ENCODE data around the gene TMEM150B. TPM values are rescaled to one million over a fixed set of nuclear protein-coding genes. Genes with fewer than 3 reads are reported as not detected.

Gene TMEM150B
- total RNA-seq, 1 experiment from 2014 or later = not detected

GRCh38 chr19:55311797-55312196, 13.3 kb downstream of the TMEM150B start:
- peaks cover 2 to 8% of the 10 kb centered on the region in 2 experiments; a peak in 3 of 4 replicates for H3K36me3 ChIP-seq (ENCODE audit: control insufficient read depth in 1 of 2, insufficient read depth in 2 of 2, low read length in 2 of 2)
- POLR2A ChIA-PET = interaction anchor here (0.8 kb wide), 1 partner anchor 32 kb away, joined by 3 read pairs; the partner anchor contains the start of gene HSPBP1
- H3K79me2 ChIP-seq (ENCODE audit: insufficient read depth, low read length) = no peaks in the 10 kb centered on the region
- DNase-seq (ENCODE audit: low read depth, low spot score) (no peak), ATAC-seq (no peak)
- no peak overlapping the region for H3K27ac ChIP-seq (ENCODE audit: low read depth, low read length)
- no peaks in the 10 kb centered on the region for H3K9me2 ChIP-seq (ENCODE audit: insufficient read depth)
- BruUV-seq (replicated peaks) = no TSS peak
- CTCF ChIA-PET = interaction anchor here (1.7 kb wide), 1 partner anchor 10 kb away, joined by 7 read pairs; no protein-coding TSS in a partner anchor
- no peaks in the 10 kb centered on the region for H3K4me1 ChIP-seq (ENCODE audit: control insufficient read depth in 1 of 2, insufficient read depth in 2 of 2, low read length in 2 of 2)
- H2AFZ ChIP-seq (ENCODE audit: low read depth, low read length, poor library complexity, severe bottlenecking) = no peak overlapping the region
- TF ChIP-seq JUND (IDR thresholded peaks at IDR 0.05) (no peak), RAD21 (IDR thresholded peaks at IDR 0.05; ENCODE audit: low read depth) (no peak), POLR2A (IDR thresholded peaks at IDR 0.05; ENCODE audit: borderline replicate concordance, extremely low read depth, insufficient read depth, insufficient read length) (no peak), TCF7L2 (IDR thresholded peaks at IDR 0.05; ENCODE audit: borderline replicate concordance, extremely low read depth, insufficient read depth, insufficient read length) (no peak), SIN3A (IDR thresholded peaks at IDR 0.05; ENCODE audit: low read depth) (no peak)
- H3K27me3 ChIP-seq (ENCODE audit: insufficient read depth, low read length) = no peaks in the 10 kb centered on the region
- H3K9ac ChIP-seq (ENCODE audit: low read length) = no peak overlapping the region
- no peak overlapping the region for H3K4me3 ChIP-seq (replicated peaks in 1 of 2; ENCODE audit: low read depth in 1 of 2, low read length in 2 of 2)
- intact Hi-C loops (cut with micrococcal nuclease) = no loop called here
- no peaks in the 10 kb centered on the region for H4K20me1 ChIP-seq (ENCODE audit: insufficient read depth)
- no peak overlapping the region for H3K4me2 ChIP-seq (ENCODE audit: low read length)
- RAD21 ChIA-PET (ENCODE audit: low non-redundant PET in 1 of 2, low total read pairs in 2 of 2, uncharacterized antibody in 2 of 2, unreplicated experiment in 2 of 2) = interaction anchor here in 1 of 2 experiments (0.7 kb wide), 1 partner anchor 73 kb away, joined by 11 read pairs; no protein-coding TSS in a partner anchor
- no peaks in the 10 kb centered on the region for H3K9me3 ChIP-seq (ENCODE audit: control insufficient read depth in 1 of 2, insufficient read depth in 1 of 2, low read depth in 1 of 2, low read length in 2 of 2)

GRCh38 chr19:55311397-55311796, 13.7 kb downstream of the TMEM150B start:
- H3K9me3 ChIP-seq (ENCODE audit: control insufficient read depth in 1 of 2, insufficient read depth in 1 of 2, low read depth in 1 of 2, low read length in 2 of 2) = no peaks in the 10 kb centered on the region
- no peak overlapping the region for H3K4me2 ChIP-seq (ENCODE audit: low read length)
- CTCF ChIA-PET = interaction anchor here (1.7 kb wide), 1 partner anchor 10 kb away, joined by 7 read pairs; no protein-coding TSS in a partner anchor
- BruUV-seq (replicated peaks) = no TSS peak
- no peaks in the 10 kb centered on the region for H4K20me1 ChIP-seq (ENCODE audit: insufficient read depth)
- no peaks in the 10 kb centered on the region for H3K9me2 ChIP-seq (ENCODE audit: insufficient read depth)
- H2AFZ ChIP-seq (ENCODE audit: low read depth, low read length, poor library complexity, severe bottlenecking) = no peak overlapping the region
- intact Hi-C loops (cut with micrococcal nuclease) = no loop called here
- H3K4me3 ChIP-seq (replicated peaks in 1 of 2; ENCODE audit: low read depth in 1 of 2, low read length in 2 of 2) = no peak overlapping the region
- H3K79me2 ChIP-seq (ENCODE audit: insufficient read depth, low read length) = no peaks in the 10 kb centered on the region
- peaks cover 5 to 8% of the 10 kb centered on the region in 2 experiments; a peak in 3 of 4 replicates for H3K36me3 ChIP-seq (ENCODE audit: control insufficient read depth in 1 of 2, insufficient read depth in 2 of 2, low read length in 2 of 2)
- DNase-seq (ENCODE audit: low read depth, low spot score) (no peak), ATAC-seq (no peak)
- H3K27me3 ChIP-seq (ENCODE audit: insufficient read depth, low read length) = no peaks in the 10 kb centered on the region
- RAD21 ChIA-PET (ENCODE audit: low non-redundant PET in 1 of 2, low total read pairs in 2 of 2, uncharacterized antibody in 2 of 2, unreplicated experiment in 2 of 2) = no interaction called here
- no peak overlapping the region for H3K9ac ChIP-seq (ENCODE audit: low read length)
- POLR2A ChIA-PET = no interaction called here
- H3K4me1 ChIP-seq (ENCODE audit: control insufficient read depth in 1 of 2, insufficient read depth in 2 of 2, low read length in 2 of 2) = no peaks in the 10 kb centered on the region
- no peak overlapping the region for H3K27ac ChIP-seq (ENCODE audit: low read depth, low read length)
- TF ChIP-seq POLR2AphosphoS5 (IDR thresholded peaks at IDR 0.05; ENCODE audit: low read depth, low read length) (no peak), REST (IDR thresholded peaks at IDR 0.05; ENCODE audit: low read depth) (no peak), FOSL1 (IDR thresholded peaks at IDR 0.05; ENCODE audit: low read depth) (no peak), ELF1 (IDR thresholded peaks at IDR 0.05; ENCODE audit: borderline replicate concordance, low read depth) (no peak), YY1 (IDR thresholded peaks at IDR 0.05; ENCODE audit: extremely low read depth, insufficient replicate concordance, low read depth, low read length) (no peak), SRF (IDR thresholded peaks at IDR 0.05; ENCODE audit: low read depth) (no peak), ZFX (IDR thresholded peaks at IDR 0.05) (no peak), ATF3 (IDR thresholded peaks at IDR 0.05) (no peak), EZH2phosphoT487 (IDR thresholded peaks at IDR 0.05; ENCODE audit: borderline replicate concordance) (no peak), TCF7L2 (IDR thresholded peaks at IDR 0.05; ENCODE audit: borderline replicate concordance, extremely low read depth, insufficient read depth, insufficient read length) (no peak), SIN3A (IDR thresholded peaks at IDR 0.05; ENCODE audit: low read depth) (no peak)
- TF ChIP-seq, protein P1, sequence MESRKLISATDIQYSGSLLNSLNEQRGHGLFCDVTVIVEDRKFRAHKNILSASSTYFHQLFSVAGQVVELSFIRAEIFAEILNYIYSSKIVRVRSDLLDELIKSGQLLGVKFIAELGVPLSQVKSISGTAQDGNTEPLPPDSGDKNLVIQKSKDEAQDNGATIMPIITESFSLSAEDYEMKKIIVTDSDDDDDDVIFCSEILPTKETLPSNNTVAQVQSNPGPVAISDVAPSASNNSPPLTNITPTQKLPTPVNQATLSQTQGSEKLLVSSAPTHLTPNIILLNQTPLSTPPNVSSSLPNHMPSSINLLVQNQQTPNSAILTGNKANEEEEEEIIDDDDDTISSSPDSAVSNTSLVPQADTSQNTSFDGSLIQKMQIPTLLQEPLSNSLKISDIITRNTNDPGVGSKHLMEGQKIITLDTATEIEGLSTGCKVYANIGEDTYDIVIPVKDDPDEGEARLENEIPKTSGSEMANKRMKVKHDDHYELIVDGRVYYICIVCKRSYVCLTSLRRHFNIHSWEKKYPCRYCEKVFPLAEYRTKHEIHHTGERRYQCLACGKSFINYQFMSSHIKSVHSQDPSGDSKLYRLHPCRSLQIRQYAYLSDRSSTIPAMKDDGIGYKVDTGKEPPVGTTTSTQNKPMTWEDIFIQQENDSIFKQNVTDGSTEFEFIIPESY (IDR thresholded peaks at IDR 0.05; ENCODE audit: extremely low read depth, insufficient replicate concordance, low read length) = no peak

Measured in HCT116 (cell line).